ENCODE data around the gene TAF6L.
A peak's percentile ranks its signal among the peaks of the same experiment; 100 is the strongest.
"Not testable (repeated sequence)": the region's sequence is repeated elsewhere in the genome, so short reads cannot be mapped to it uniquely, and the experiment has no call there.

The TAF6L gene

GRCh38 chr11:62747475-62748160 lies 23.6 kb upstream of the TAF6L start:
- Mint-ChIP-seq H3K4me3 (no peak overlapping the region), H3K27ac (no peak overlapping the region), H3K27me3 (no peaks in the 10 kb centered on the region), H3K9me3 (no peaks in the 10 kb centered on the region), H3K4me1 (ENCODE audit: low read depth) (peaks cover 23% of the 10 kb centered on the region), H3K36me3 (ENCODE audit: low read depth) (peaks cover 41% of the 10 kb centered on the region)
- intact Hi-C loops (cut with micrococcal nuclease): no loop called here

GRCh38 chr11:62749931-62750330 lies 21.3 kb upstream of the TAF6L start:
- Mint-ChIP-seq H3K36me3 (ENCODE audit: low read depth) (peaks cover 45% of the 10 kb centered on the region), H3K4me1 (ENCODE audit: low read depth) (peaks cover 32% of the 10 kb centered on the region)
- H3K27me3 Mint-ChIP-seq; H3K4me3 Mint-ChIP-seq; H3K27ac Mint-ChIP-seq; H3K9me3 Mint-ChIP-seq; intact Hi-C loops (cut with micrococcal nuclease): not testable (repeated sequence)

DNA sequence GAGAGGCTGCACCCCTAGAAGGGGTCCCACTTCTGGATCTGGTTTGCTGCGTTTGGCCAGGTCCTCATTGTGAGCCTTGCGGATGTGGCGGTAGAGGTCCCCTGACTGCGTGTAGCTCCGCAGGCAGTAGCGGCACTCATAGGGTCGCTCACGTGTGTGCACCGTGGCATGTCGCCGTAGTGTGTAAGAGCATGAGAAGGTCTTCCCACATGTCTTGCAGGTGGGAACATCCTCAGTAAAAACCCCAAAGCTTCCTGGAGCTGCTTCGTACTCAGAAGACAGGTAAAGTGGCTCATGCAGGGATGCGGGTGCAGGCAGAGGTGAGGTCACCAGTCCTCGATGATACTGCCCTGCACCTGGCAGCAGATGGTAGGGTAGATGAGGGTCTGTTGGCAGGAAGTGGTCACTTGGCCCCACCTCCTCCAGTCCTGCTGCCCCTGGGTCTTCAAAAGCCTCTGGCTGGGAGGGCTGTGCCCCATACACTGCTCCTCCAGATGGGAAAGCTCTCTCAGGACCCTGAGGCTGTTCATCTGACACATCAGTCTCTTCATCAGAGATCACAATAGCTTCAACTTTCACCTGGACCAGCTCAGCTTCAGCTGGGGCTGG lies 18.9 kb upstream of the TAF6L start:
- no peaks in the 10 kb centered on the region for H3K27me3 Mint-ChIP-seq
- H3K36me3 Mint-ChIP-seq (ENCODE audit: low read depth): peaks cover 45% of the 10 kb centered on the region
- peak overlapping the region; percentile 98 for H3K27ac Mint-ChIP-seq
- H3K4me1 Mint-ChIP-seq (ENCODE audit: low read depth): peaks cover 39% of the 10 kb centered on the region
- H3K9me3 Mint-ChIP-seq: no peaks in the 10 kb centered on the region
- intact Hi-C loops (cut with micrococcal nuclease): loop anchor here (2.0 kb wide), 1 partner anchor 19 kb away; the partner anchor contains the start of gene TAF6L
- no peak overlapping the region for H3K4me3 Mint-ChIP-seq

GRCh38 chr11:62752994-62753735 lies 18.0 kb upstream of the TAF6L start:
- H3K36me3 Mint-ChIP-seq (ENCODE audit: low read depth): peaks cover 45% of the 10 kb centered on the region
- H3K4me3 Mint-ChIP-seq: peak overlapping the region; percentile 92
- no peaks in the 10 kb centered on the region for H3K9me3 Mint-ChIP-seq
- no peaks in the 10 kb centered on the region for H3K27me3 Mint-ChIP-seq
- intact Hi-C loops (cut with micrococcal nuclease): loop anchor here (1.0 to 2.0 kb wide), 2 partner anchors 18 to 25 kb away; partner anchors contain the start of genes TAF6L and TTC9C
- H3K4me1 Mint-ChIP-seq (ENCODE audit: low read depth): peaks cover 39% of the 10 kb centered on the region
- peak overlapping the region; percentile 98 for H3K27ac Mint-ChIP-seq

- Mint-ChIP-seq H3K36me3 (ENCODE audit: low read depth) (peaks cover 40% of the 10 kb centered on the region), H3K4me3 (peak within 1 kb of the TSS; percentile 92), H3K27ac (peak within 1 kb of the TSS; percentile 98), H3K9me3 (no peaks in the 10 kb centered on the region), H3K27me3 (no peaks in the 10 kb centered on the region), H3K4me1 (ENCODE audit: low read depth) (peaks cover 34% of the 10 kb centered on the region)
- intact Hi-C loops (cut with micrococcal nuclease): loop anchor here (1.0 to 2.0 kb wide), 2 partner anchors 17 to 26 kb away; partner anchors contain the start of genes TAF6L and TTC9C
Observed at GRCh38 chr11:62753736-62754603, 17.2 kb upstream of the TAF6L start, which contains the start of gene ZBTB3. Gene ZBTB3 (minus strand): TSS chr11:62754160. CDS start chr11:62753664, 496 bp downstream.

- Mint-ChIP-seq H3K9me3 (no peaks in the 10 kb centered on the region), H3K27me3 (no peaks in the 10 kb centered on the region), H3K36me3 (ENCODE audit: low read depth) (peaks cover 28% of the 10 kb centered on the region), H3K4me1 (ENCODE audit: low read depth) (peaks cover 24% of the 10 kb centered on the region), H3K4me3 (no peak overlapping the region), H3K27ac (peak overlapping the region; percentile 98)
- intact Hi-C loops (cut with micrococcal nuclease): no loop called here
Observed at GRCh38 chr11:62755086-62755615, 16.0 kb upstream of the TAF6L start.

- intact Hi-C loops (cut with micrococcal nuclease): no loop called here
- H3K9me3 Mint-ChIP-seq: no peaks in the 10 kb centered on the region
- peaks cover 30% of the 10 kb centered on the region for H3K4me1 Mint-ChIP-seq (ENCODE audit: low read depth)
- H3K27me3 Mint-ChIP-seq: no peaks in the 10 kb centered on the region
- H3K36me3 Mint-ChIP-seq (ENCODE audit: low read depth): peaks cover 26% of the 10 kb centered on the region
- no peak overlapping the region for H3K4me3 Mint-ChIP-seq
- no peak overlapping the region for H3K27ac Mint-ChIP-seq
Observed at GRCh38 chr11:62757846-62758788, 13.1 kb upstream of the TAF6L start.

- Mint-ChIP-seq H3K4me3 (peak overlapping the region; percentile 97), H3K36me3 (ENCODE audit: low read depth) (peaks cover 42% of the 10 kb centered on the region), H3K27ac (peak overlapping the region; percentile 95), H3K4me1 (ENCODE audit: low read depth) (peaks cover 19% of the 10 kb centered on the region)
- intact Hi-C loops (cut with micrococcal nuclease): loop anchor here (1.0 kb wide), 1 partner anchor 10 kb away; the partner anchor contains the start of gene TAF6L
- H3K27me3 Mint-ChIP-seq, H3K9me3 Mint-ChIP-seq: not testable (repeated sequence)
Observed at GRCh38 chr11:62760867-62761227, 10.3 kb upstream of the TAF6L start.

- Mint-ChIP-seq H3K27me3 (no peaks in the 10 kb centered on the region), H3K27ac (peak overlapping the region; percentile 96), H3K4me1 (ENCODE audit: low read depth) (peaks cover 39% of the 10 kb centered on the region), H3K4me3 (peak overlapping the region; percentile 85), H3K9me3 (no peaks in the 10 kb centered on the region), H3K36me3 (ENCODE audit: low read depth) (peaks cover 61% of the 10 kb centered on the region)
- intact Hi-C loops (cut with micrococcal nuclease): loop anchor here (1.0 to 5.0 kb wide), 3 partner anchors 9 to 43 kb away; partner anchors contain the start of genes HNRNPUL2, POLR2G and TTC9C
Observed at GRCh38 chr11:62770778-62771143, 435 bp upstream of the TAF6L start.

- Mint-ChIP-seq H3K27ac (peak overlapping the region; percentile 41), H3K27me3 (no peaks in the 10 kb centered on the region), H3K36me3 (ENCODE audit: low read depth) (peaks cover 68% of the 10 kb centered on the region), H3K4me3 (no peak overlapping the region), H3K4me1 (ENCODE audit: low read depth) (peaks cover 59% of the 10 kb centered on the region), H3K9me3 (no peaks in the 10 kb centered on the region)
- intact Hi-C loops (cut with micrococcal nuclease): loop anchor here (5.0 kb wide), 1 partner anchor 47 kb away; the partner anchor contains the start of genes HNRNPUL2 and TTC9C
Observed at GRCh38 chr11:62774407-62774806, 3.2 kb downstream of the TAF6L start.

DNA sequence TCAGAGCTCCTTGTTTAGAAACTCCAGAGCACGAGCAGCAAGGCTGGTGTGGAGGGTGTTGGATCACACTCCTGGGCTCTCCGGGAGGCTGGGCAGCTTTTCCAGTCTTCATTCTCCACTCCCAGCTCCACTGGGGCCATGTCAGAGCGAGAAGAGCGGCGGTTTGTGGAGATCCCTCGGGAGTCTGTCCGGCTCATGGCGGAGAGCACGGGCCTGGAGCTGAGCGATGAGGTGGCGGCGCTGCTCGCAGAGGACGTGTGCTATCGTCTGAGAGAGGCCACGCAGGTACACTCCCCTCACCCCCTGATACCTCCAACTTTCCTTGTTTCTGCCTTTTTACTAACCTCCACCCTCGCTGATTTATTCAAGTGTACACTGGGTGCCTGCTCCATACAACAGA lies 4.5 kb downstream of the TAF6L start:
- Mint-ChIP-seq H3K9me3 (no peaks in the 10 kb centered on the region), H3K4me1 (ENCODE audit: low read depth) (peaks cover 47% of the 10 kb centered on the region), H3K27me3 (no peaks in the 10 kb centered on the region), H3K4me3 (no peak overlapping the region), H3K36me3 (ENCODE audit: low read depth) (peaks cover 77% of the 10 kb centered on the region), H3K27ac (peak overlapping the region; percentile 41)
- intact Hi-C loops (cut with micrococcal nuclease): no loop called here

DNA sequence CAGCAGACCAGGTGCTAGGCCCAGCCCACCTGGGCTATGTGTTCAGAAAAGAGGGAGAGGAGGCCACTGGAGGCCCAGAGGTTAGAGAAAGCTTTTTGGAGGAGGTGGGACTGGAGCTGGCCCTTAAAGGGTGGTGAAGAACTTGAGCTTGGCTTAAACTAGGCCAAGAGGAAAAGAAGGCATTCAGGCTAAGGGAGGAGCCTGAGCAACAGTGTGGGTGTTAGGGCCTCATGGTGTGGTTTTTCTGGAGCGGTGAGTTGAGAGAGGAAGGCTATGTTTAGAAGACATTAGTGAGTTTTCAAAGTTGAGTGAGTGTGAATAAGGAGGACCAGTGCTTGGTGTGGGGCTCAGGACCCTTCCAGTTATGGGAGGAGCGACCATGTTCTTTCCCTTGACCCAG lies 6.2 kb downstream of the TAF6L start:
- Mint-ChIP-seq H3K9me3 (no peaks in the 10 kb centered on the region), H3K27me3 (no peaks in the 10 kb centered on the region), H3K36me3 (ENCODE audit: low read depth) (peaks cover 83% of the 10 kb centered on the region), H3K27ac (peak overlapping the region; percentile 70), H3K4me3 (no peak overlapping the region), H3K4me1 (ENCODE audit: low read depth) (peaks cover 37% of the 10 kb centered on the region)
- intact Hi-C loops (cut with micrococcal nuclease): no loop called here
